Tibial nerve (tissue), 4 donors: ENCODE data around the gene UBE4A. TPM values are rescaled to one million over a fixed set of nuclear protein-coding genes. Genes with fewer than 3 reads are reported as not detected.

Experiments
- DNase-seq, 2 donors: peaks; one replicate each; pipeline ENCODE4 v3.0.0-alpha.2; 2019; ENCODE audit warnings: low spot score in 2 of 2
- H3K27ac ChIP-seq, 4 donors: fragments of 200-600 bp; sonication (generic) in 3 of 4; one replicate each; pipeline ENCODE4 v1.5.1; 2017 to 2019; ENCODE audit warnings: mild to moderate bottlenecking in 1 of 4
- H3K27me3 ChIP-seq, 2 donors: fragments of 200-600 bp; sonication (generic) in 1 of 2; one replicate each; pipeline versions ENCODE4 v1.5.1 to v1.6.0; 2017 to 2019
- H3K36me3 ChIP-seq, 3 donors: fragments of 200-600 bp; sonication (generic); one replicate each; pipeline ENCODE4 v1.5.1; 2018 to 2019
- H3K4me1 ChIP-seq, 4 donors: fragments of 200-600 bp; sonication (generic) in 3 of 4; one replicate each; pipeline ENCODE4 v1.5.1; 2017 to 2019
- H3K4me3 ChIP-seq, 4 donors: fragments of 200-600 bp; sonication (generic) in 3 of 4; one replicate each; pipeline ENCODE4 v1.5.1; 2017 to 2019; ENCODE audit warnings: mild to moderate bottlenecking in 1 of 4, moderate library complexity in 1 of 4
- H3K9me3 ChIP-seq, 4 donors: fragments of 200-600 bp; sonication (generic) in 3 of 4; one replicate each; pipeline ENCODE4 v1.5.1; 2017 to 2019
- CTCF ChIP-seq, 5 experiments: fragments of 200-600 bp in 3 of 5; fragments of 450-650 bp in 2 of 5; sonication (generic) in 3 of 5; IDR thresholded peaks; one replicate each; pipeline ENCODE4 v1.5.1; 2016 to 2019; ENCODE audit warnings: antibody characterized with exemption in 5 of 5, mild to moderate bottlenecking in 3 of 5, moderate library complexity in 2 of 5
- EP300 ChIP-seq, 2 donors: sonication (generic); formaldehyde crosslinking; IDR thresholded peaks; one replicate each; pipeline ENCODE4 v1.6.1; 2017; ENCODE audit warnings: antibody characterized with exemption in 2 of 2, mild to moderate bottlenecking in 1 of 2
- POLR2A ChIP-seq, 2 donors: fragments of 450-650 bp; IDR thresholded peaks; one replicate each; pipeline ENCODE4 v1.6.1; 2017; ENCODE audit warnings: antibody characterized with exemption in 2 of 2, mild to moderate bottlenecking in 2 of 2, moderate library complexity in 2 of 2
- WGBS, 2 donors: methylation state at CpG; one replicate each; pipeline ENCODE4 v1.1.5; 2018; 5-methylcytosine and 5-hydroxymethylcytosine counted together
- total RNA-seq, 4 donors: library from RNA; depleted of rRNA; stranded (reverse); fragments of >200 nt; gene quantifications; one replicate each; pipeline ENCODE4 v1.1.0, GENCODE V29; 2016

UBE4A gene
- total RNA-seq, 4 donors from 2014 or later: 38.4 to 48.5 (median 41.4) TPM

- no peaks in the 10 kb centered on the region for H3K9me3 ChIP-seq
- H3K36me3 ChIP-seq: peaks cover 0 to 63% (median 19%) of the 10 kb centered on the region in 3 donors
- no peak overlapping the region for H3K4me3 ChIP-seq
- no peak for TF ChIP-seq EP300 (IDR thresholded peaks at IDR 0.05)
- no peak for TF ChIP-seq CTCF (IDR thresholded peaks at IDR 0.05)
- TF ChIP-seq POLR2A (IDR thresholded peaks at IDR 0.05): no peak
- 89 to 94% methylated on average over 1 of the region's 1 CpG for WGBS, 2 donors
- H3K27me3 ChIP-seq: no peaks in the 10 kb centered on the region
- no peak for DNase-seq
- H3K4me1 ChIP-seq: peaks cover 0 to 20% (median under 1%) of the 10 kb centered on the region in 4 donors
- H3K27ac ChIP-seq: no peak overlapping the region
Measured at GRCh38 chr11:118366287-118366686, 6.9 kb downstream of the UBE4A start.

- H3K36me3 ChIP-seq: peaks cover 4 to 98% (median 27%) of the 10 kb centered on the region in 3 donors
- TF ChIP-seq EP300 (IDR thresholded peaks at IDR 0.05): no peak
- no peak for TF ChIP-seq POLR2A (IDR thresholded peaks at IDR 0.05)
- TF ChIP-seq CTCF (IDR thresholded peaks at IDR 0.05): no peak
- H3K4me1 ChIP-seq: no peaks in the 10 kb centered on the region
- WGBS, 2 donors: 93 to 95% methylated on average over 4 of the region's 4 CpGs
- H3K27me3 ChIP-seq: no peaks in the 10 kb centered on the region
- H3K9me3 ChIP-seq: no peaks in the 10 kb centered on the region
- no peak overlapping the region for H3K4me3 ChIP-seq
- H3K27ac ChIP-seq: no peak overlapping the region
- no peak for DNase-seq
Measured at GRCh38 chr11:118370774-118371173, 11.4 kb downstream of the UBE4A start.

GRCh38 chr11:118373263-118373662 is 13.9 kb downstream of the UBE4A start:
- no peak for DNase-seq
- Histone ChIP-seq H3K36me3 (peaks cover 4 to 99% (median 22%) of the 10 kb centered on the region in 3 donors), H3K4me3 (no peak overlapping the region), H3K27ac (no peak overlapping the region), H3K4me1 (no peaks in the 10 kb centered on the region), H3K9me3 (no peaks in the 10 kb centered on the region), H3K27me3 (no peaks in the 10 kb centered on the region)
- no peak for TF ChIP-seq POLR2A (IDR thresholded peaks at IDR 0.05)
- TF ChIP-seq CTCF (IDR thresholded peaks at IDR 0.05): no peak
- no peak for TF ChIP-seq EP300 (IDR thresholded peaks at IDR 0.05)
- whole genome bisulfite sequencing, 2 donors: 97 to 98% methylated on average over 2 of the region's 2 CpGs

DNA sequence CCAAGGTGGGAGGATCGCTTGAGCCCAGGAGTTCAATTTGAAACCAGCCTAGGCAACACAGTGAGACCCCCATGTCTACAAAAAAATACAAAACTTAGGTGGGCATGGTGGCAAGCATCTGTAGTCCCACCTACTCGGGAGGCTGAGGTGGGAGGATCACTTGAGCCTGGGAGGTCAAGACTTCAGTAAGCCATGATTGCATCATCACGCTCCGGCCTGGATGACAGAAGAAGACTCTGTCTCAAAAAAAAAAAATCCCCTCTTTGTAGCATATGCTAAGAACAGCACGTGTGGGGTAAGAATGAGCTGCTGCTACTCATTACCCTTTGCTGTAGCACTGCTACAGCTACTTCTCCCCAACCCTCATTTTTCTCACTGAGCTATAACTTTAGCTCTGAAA is 14.5 kb downstream of the UBE4A start:
- 87 to 90% methylated on average over 5 of the region's 5 CpGs for WGBS, 2 donors
- Histone ChIP-seq H3K9me3 (no peaks in the 10 kb centered on the region), H3K36me3 (peaks cover 4 to 99% (median 22%) of the 10 kb centered on the region in 3 donors), H3K4me3 (no peak overlapping the region), H3K27me3 (no peaks in the 10 kb centered on the region), H3K27ac (no peak overlapping the region), H3K4me1 (no peaks in the 10 kb centered on the region)
- DNase-seq: no peak
- TF ChIP-seq CTCF (IDR thresholded peaks at IDR 0.05) (no peak), EP300 (IDR thresholded peaks at IDR 0.05) (no peak), POLR2A (IDR thresholded peaks at IDR 0.05) (no peak)

- Histone ChIP-seq H3K36me3 (peaks cover 4 to 99% (median 22%) of the 10 kb centered on the region in 3 donors), H3K4me1 (no peaks in the 10 kb centered on the region), H3K27me3 (no peaks in the 10 kb centered on the region), H3K4me3 (no peak overlapping the region), H3K9me3 (no peaks in the 10 kb centered on the region), H3K27ac (no peak overlapping the region)
- WGBS, 2 donors: 75 to 81% methylated on average over 3 of the region's 3 CpGs
- TF ChIP-seq POLR2A (IDR thresholded peaks at IDR 0.05) (no peak), CTCF (IDR thresholded peaks at IDR 0.05) (no peak), EP300 (IDR thresholded peaks at IDR 0.05) (no peak)
- no peak for DNase-seq
Measured at GRCh38 chr11:118374729-118375128, 15.3 kb downstream of the UBE4A start.
